Stimulated activated naive CD8-positive, alpha-beta T cell treated with anti-CD3 and anti-CD28 coated beads, Interleukin-15, Interleukin-2, amounts not matched to agents 100 ng/mL and 50 ng/mL, for 24 hours (primary cell): ENCODE data around the gene COL4A2.

Source experiments
- H3K27ac Mint-ChIP-seq: one replicate; pipeline ENCODE4 v1.8.0; 2021; ENCODE audit warnings: mild to moderate bottlenecking, mixed read lengths
- H3K27me3 Mint-ChIP-seq: one replicate; pipeline ENCODE4 v1.8.0; 2021; ENCODE audit warnings: mixed read lengths
- H3K36me3 Mint-ChIP-seq: one replicate; pipeline ENCODE4 v1.8.0; 2021; ENCODE audit warnings: low read depth, mixed read lengths
- H3K4me1 Mint-ChIP-seq: one replicate; pipeline ENCODE4 v1.8.0; 2021; ENCODE audit warnings: low read depth, mixed read lengths
- H3K4me3 Mint-ChIP-seq: one replicate; pipeline ENCODE4 v1.8.0; 2021; ENCODE audit warnings: mild to moderate bottlenecking, mixed read lengths
- H3K9me3 Mint-ChIP-seq: one replicate; pipeline ENCODE4 v1.8.0; 2021; ENCODE audit warnings: mixed read lengths

Gene COL4A2

GRCh38 chr13:110546926-110547325 is 239.8 kb downstream of the COL4A2 start:
- no peak overlapping the region for H3K4me3 Mint-ChIP-seq
- no peaks in the 10 kb centered on the region for H3K36me3 Mint-ChIP-seq
- H3K27ac Mint-ChIP-seq = no peak overlapping the region
- H3K9me3 Mint-ChIP-seq = no peaks in the 10 kb centered on the region
- H3K27me3 Mint-ChIP-seq = no peaks in the 10 kb centered on the region
- no peaks in the 10 kb centered on the region for H3K4me1 Mint-ChIP-seq

GRCh38 chr13:110548891-110549794 is 242.1 kb downstream of the COL4A2 start:
- Mint-ChIP-seq H3K27me3 (no peaks in the 10 kb centered on the region), H3K4me3 (no peak overlapping the region), H3K9me3 (no peaks in the 10 kb centered on the region), H3K4me1 (no peaks in the 10 kb centered on the region), H3K36me3 (no peaks in the 10 kb centered on the region), H3K27ac (no peak overlapping the region)

GRCh38 chr13:110549795-110550160 is 242.7 kb downstream of the COL4A2 start:
- H3K4me1 Mint-ChIP-seq = no peaks in the 10 kb centered on the region
- H3K9me3 Mint-ChIP-seq = no peaks in the 10 kb centered on the region
- H3K27me3 Mint-ChIP-seq = no peaks in the 10 kb centered on the region
- no peak overlapping the region for H3K4me3 Mint-ChIP-seq
- no peaks in the 10 kb centered on the region for H3K36me3 Mint-ChIP-seq
- H3K27ac Mint-ChIP-seq = no peak overlapping the region

- Mint-ChIP-seq H3K4me1 (no peaks in the 10 kb centered on the region), H3K4me3 (no peak overlapping the region), H3K9me3 (no peaks in the 10 kb centered on the region), H3K27ac (no peak overlapping the region), H3K36me3 (no peaks in the 10 kb centered on the region), H3K27me3 (no peaks in the 10 kb centered on the region)
These were observed 244.2 kb downstream of the COL4A2 start for GRCh38 chr13:110551284-110551683.

GRCh38 chr13:110552767-110553166 is 245.7 kb downstream of the COL4A2 start:
- no peaks in the 10 kb centered on the region for H3K4me1 Mint-ChIP-seq
- no peak overlapping the region for H3K27ac Mint-ChIP-seq
- no peaks in the 10 kb centered on the region for H3K36me3 Mint-ChIP-seq
- H3K9me3 Mint-ChIP-seq = no peaks in the 10 kb centered on the region
- H3K27me3 Mint-ChIP-seq = no peaks in the 10 kb centered on the region
- H3K4me3 Mint-ChIP-seq = no peak overlapping the region

GRCh38 chr13:110553417-110553816 is 246.3 kb downstream of the COL4A2 start:
- H3K36me3 Mint-ChIP-seq = no peaks in the 10 kb centered on the region
- no peak overlapping the region for H3K27ac Mint-ChIP-seq
- H3K27me3 Mint-ChIP-seq = no peaks in the 10 kb centered on the region
- H3K9me3 Mint-ChIP-seq = no peaks in the 10 kb centered on the region
- no peak overlapping the region for H3K4me3 Mint-ChIP-seq
- H3K4me1 Mint-ChIP-seq = no peaks in the 10 kb centered on the region

- Mint-ChIP-seq H3K36me3 (no peaks in the 10 kb centered on the region), H3K27ac (no peak overlapping the region), H3K4me3 (no peak overlapping the region), H3K4me1 (no peaks in the 10 kb centered on the region), H3K27me3 (no peaks in the 10 kb centered on the region), H3K9me3 (no peaks in the 10 kb centered on the region)
These were observed 247.2 kb downstream of the COL4A2 start for GRCh38 chr13:110554227-110554836.

GRCh38 chr13:110554946-110555345 is 247.9 kb downstream of the COL4A2 start:
- H3K4me1 Mint-ChIP-seq = no peaks in the 10 kb centered on the region
- no peaks in the 10 kb centered on the region for H3K27me3 Mint-ChIP-seq
- H3K36me3 Mint-ChIP-seq = no peaks in the 10 kb centered on the region
- no peak overlapping the region for H3K27ac Mint-ChIP-seq
- H3K9me3 Mint-ChIP-seq = no peaks in the 10 kb centered on the region
- no peak overlapping the region for H3K4me3 Mint-ChIP-seq

- H3K9me3 Mint-ChIP-seq = no peaks in the 10 kb centered on the region
- H3K27ac Mint-ChIP-seq = no peak overlapping the region
- H3K27me3 Mint-ChIP-seq = peaks cover 4% of the 10 kb centered on the region
- H3K4me3 Mint-ChIP-seq = no peak overlapping the region
- H3K36me3 Mint-ChIP-seq = no peaks in the 10 kb centered on the region
- peaks cover 5% of the 10 kb centered on the region for H3K4me1 Mint-ChIP-seq
These were observed 248.6 kb downstream of the COL4A2 start for GRCh38 chr13:110555601-110556223.

- Mint-ChIP-seq H3K27me3 (peaks cover 6% of the 10 kb centered on the region), H3K27ac (no peak overlapping the region), H3K4me1 (peaks cover 8% of the 10 kb centered on the region), H3K36me3 (no peaks in the 10 kb centered on the region), H3K9me3 (no peaks in the 10 kb centered on the region), H3K4me3 (no peak overlapping the region)
These were observed 249.1 kb downstream of the COL4A2 start for GRCh38 chr13:110556224-110556606.

- H3K4me3 Mint-ChIP-seq = no peak overlapping the region
These were observed 250.0 kb downstream of the COL4A2 start for GRCh38 chr13:110557082-110557481.

GRCh38 chr13:110557610-110558305 is 250.7 kb downstream of the COL4A2 start:
- no peaks in the 10 kb centered on the region for H3K9me3 Mint-ChIP-seq
- H3K4me1 Mint-ChIP-seq = peaks cover 18% of the 10 kb centered on the region
- no peak overlapping the region for H3K27ac Mint-ChIP-seq
- no peaks in the 10 kb centered on the region for H3K36me3 Mint-ChIP-seq
- no peak overlapping the region for H3K4me3 Mint-ChIP-seq
- H3K27me3 Mint-ChIP-seq = peaks cover 6% of the 10 kb centered on the region

More at GRCh38 chr13:110557082-110557481, 250.0 kb downstream of the COL4A2 start:
- Mint-ChIP-seq H3K27me3 (peaks cover 6% of the 10 kb centered on the region), H3K27ac (no peak overlapping the region), H3K36me3 (no peaks in the 10 kb centered on the region), H3K9me3 (no peaks in the 10 kb centered on the region), H3K4me1 (peaks cover 12% of the 10 kb centered on the region)

GRCh38 chr13:110559429-110559943 is 252.4 kb downstream of the COL4A2 start:
- H3K4me3 Mint-ChIP-seq = no peak overlapping the region
- no peaks in the 10 kb centered on the region for H3K36me3 Mint-ChIP-seq
- peaks cover 15% of the 10 kb centered on the region for H3K27me3 Mint-ChIP-seq
- peaks cover 20% of the 10 kb centered on the region for H3K4me1 Mint-ChIP-seq
- H3K9me3 Mint-ChIP-seq = no peaks in the 10 kb centered on the region
- H3K27ac Mint-ChIP-seq = no peak overlapping the region

GRCh38 chr13:110559986-110560385 is 252.9 kb downstream of the COL4A2 start:
- H3K27ac Mint-ChIP-seq = no peak overlapping the region
- H3K9me3 Mint-ChIP-seq = no peaks in the 10 kb centered on the region
- peaks cover 20% of the 10 kb centered on the region for H3K4me1 Mint-ChIP-seq
- H3K27me3 Mint-ChIP-seq = peaks cover 15% of the 10 kb centered on the region
- H3K4me3 Mint-ChIP-seq = no peak overlapping the region
- H3K36me3 Mint-ChIP-seq = no peaks in the 10 kb centered on the region
